GM12873 (cell line): Measurements from ENCODE around the gene YBX2.

Experiments
- CTCF ChIP-seq: IDR thresholded peaks from 2 replicates; pipeline ENCODE4 v1.5.1; 2012; ENCODE audit warnings: low read depth, mild to moderate bottlenecking, moderate library complexity, low read length, control low read depth; ENCODE audit not compliant: insufficient read depth; ENCODE audit errors: missing control alignments

The YBX2 gene

GRCh38 chr17:7258731-7259554 is 35.5 kb downstream of the YBX2 start:
- TF ChIP-seq CTCF, result no peak

GRCh38 chr17:7256766-7257456 is 37.5 kb downstream of the YBX2 start:
- TF ChIP-seq CTCF, result no peak

GRCh38 chr17:7254511-7254910 is 39.9 kb downstream of the YBX2 start:
- TF ChIP-seq CTCF, result no peak

- TF ChIP-seq CTCF, result no peak
Observed at GRCh38 chr17:7253082-7253481, 41.4 kb downstream of the YBX2 start.

- TF ChIP-seq CTCF, result peak; percentile 35
Observed at GRCh38 chr17:7252176-7253043, 42.0 kb downstream of the YBX2 start, which contains the start of gene ELP5. ELP5 (plus strand) TSS chr17:7252215; CDS start chr17:7252551, 336 bp downstream.

GRCh38 chr17:7251661-7252175 is 42.7 kb downstream of the YBX2 start, which contains the start of gene CTDNEP1:
CTDNEP1 (minus strand) TSS chr17:7251734; CDS start chr17:7251296, 438 bp downstream.
- no peak for TF ChIP-seq CTCF
